Right lobe of liver (tissue), 4 donors: ENCODE measurements around the gene CLDN3.

Source experiments
- CTCF ChIP-seq, 4 donors: fragments of 200-600 bp in 3 of 4; fragments of 450-650 bp in 1 of 4; IDR thresholded peaks; one replicate each; pipeline versions ENCODE4 v1.5.1 to v1.8.0; 2016 to 2022; ENCODE audit warnings: antibody characterized with exemption in 4 of 4, mild to moderate bottlenecking in 2 of 4
- POLR2A ChIP-seq: fragments of 450-650 bp; IDR thresholded peaks from one replicate; pipeline ENCODE4 v1.6.1; 2017; ENCODE audit warnings: antibody characterized with exemption, mild to moderate bottlenecking
- donor health status: DM: no; HTN: no; CAD: no.
- donor health status: DM: no; HTN: no; CAD: no.
- donor health status: DM: no; HTN: yes; CAD: no.

GRCh38 chr7:73739387-73739767 lies 30.7 kb downstream of the CLDN3 start:
- TF ChIP-seq CTCF (IDR thresholded peaks at IDR 0.05) (no peak), POLR2A (no peak)
